Neuronal stem cell (in vitro differentiated cells): ENCODE results near the gene ZCCHC7.

Experiments used
- DNase-seq: peaks from one replicate; pipeline ENCODE4 v3.0.0-alpha.2; 2013; ENCODE audit warnings: low spot score
- H2AFZ ChIP-seq: one replicate; pipeline ENCODE4 v1.6.1; 2013; ENCODE audit warnings: mild to moderate bottlenecking, low read length, inconsistent platforms
- H2AK5ac ChIP-seq: 2 replicates; pipeline ENCODE4 v1.6.1; 2013; ENCODE audit warnings: low read depth, mild to moderate bottlenecking, inconsistent platforms, low read length, moderate library complexity, mixed read lengths
- H2BK120ac ChIP-seq: 2 replicates; pipeline ENCODE4 v1.6.1; 2013; ENCODE audit warnings: low read depth, mild to moderate bottlenecking, inconsistent platforms, low read length, moderate library complexity, mixed read lengths
- H2BK12ac ChIP-seq: one replicate; pipeline ENCODE4 v1.6.1; 2013; ENCODE audit warnings: low read length, inconsistent platforms
- H2BK15ac ChIP-seq: 2 replicates; pipeline ENCODE4 v1.6.1; 2013; ENCODE audit warnings: mild to moderate bottlenecking, low read length, inconsistent platforms, mixed read lengths
- H2BK5ac ChIP-seq: one replicate; pipeline ENCODE4 v1.6.1; 2013; ENCODE audit warnings: inconsistent platforms, mild to moderate bottlenecking, low read length, moderate library complexity
- H3K14ac ChIP-seq: one replicate; pipeline ENCODE4 v1.6.1; 2013; ENCODE audit warnings: low read length, inconsistent platforms
- H3K18ac ChIP-seq: 2 replicates; pipeline ENCODE4 v1.6.1; 2013; ENCODE audit warnings: low read length, inconsistent platforms
- H3K23ac ChIP-seq: 2 replicates; pipeline ENCODE4 v1.6.1; 2013; ENCODE audit warnings: low read depth, mild to moderate bottlenecking, mixed read lengths, low read length, inconsistent platforms; ENCODE audit not compliant: poor library complexity
- H3K27ac ChIP-seq: replicated peaks from 3 replicates; pipeline ENCODE4 v1.5.1; 2013; ENCODE audit warnings: low read length, inconsistent platforms
- H3K27me3 ChIP-seq, 3 experiments: 2 replicates each; pipeline ENCODE4 v1.6.1; 2013; ENCODE audit warnings: low read length in 3 of 3, mild to moderate bottlenecking in 2 of 3, inconsistent platforms in 1 of 3, low read depth in 1 of 3, mixed read lengths in 1 of 3, moderate library complexity in 1 of 3; ENCODE audit not compliant: control insufficient read depth in 3 of 3, insufficient read depth in 3 of 3
- H3K36me3 ChIP-seq, 2 donors: replicated peaks in 1 of 2; 2 replicates each; pipeline ENCODE4 v1.6.1; 2013; ENCODE audit warnings: low read length in 2 of 2; ENCODE audit not compliant: control insufficient read depth in 2 of 2, insufficient read depth in 2 of 2
- H3K4ac ChIP-seq: 2 replicates; pipeline ENCODE4 v1.6.1; 2013; ENCODE audit warnings: inconsistent platforms, mild to moderate bottlenecking, low read length, moderate library complexity
- H3K4me1 ChIP-seq, 2 donors: 1 replicate in 1 of 2; 2 replicates in 1 of 2; pipeline ENCODE4 v1.6.1; 2013; ENCODE audit warnings: low read length in 2 of 2, low read depth in 1 of 2; ENCODE audit not compliant: control insufficient read depth in 2 of 2, insufficient read depth in 1 of 2
- H3K4me2 ChIP-seq: one replicate; pipeline ENCODE4 v1.6.1; 2013; ENCODE audit warnings: mild to moderate bottlenecking, low read length, inconsistent platforms; ENCODE audit not compliant: insufficient read depth, poor library complexity, severe bottlenecking
- H3K4me3 ChIP-seq, 2 donors: 2 replicates each; pipeline ENCODE4 v1.5.1; 2013; ENCODE audit warnings: low read length in 2 of 2, mild to moderate bottlenecking in 2 of 2, inconsistent platforms in 1 of 2, moderate library complexity in 1 of 2
- H3K79me1 ChIP-seq: one replicate; pipeline ENCODE4 v1.6.1; 2013; ENCODE audit warnings: low read depth, mild to moderate bottlenecking, inconsistent platforms, low read length, moderate library complexity
- H3K9ac ChIP-seq: one replicate; pipeline ENCODE4 v1.6.1; 2013; ENCODE audit warnings: mild to moderate bottlenecking, low read depth, low read length, inconsistent platforms; ENCODE audit not compliant: poor library complexity
- H3K9me3 ChIP-seq, 2 donors: replicated peaks in 1 of 2; 2 replicates each; pipeline versions ENCODE3 to v1.6.1; 2013; ENCODE audit warnings: low read length in 2 of 2, mild to moderate bottlenecking in 2 of 2, inconsistent platforms in 1 of 2, low read depth in 1 of 2, mixed read lengths in 1 of 2, moderate library complexity in 1 of 2; ENCODE audit not compliant: control insufficient read depth in 2 of 2, insufficient read depth in 1 of 2
- H4K8ac ChIP-seq: one replicate; pipeline ENCODE4 v1.6.1; 2013; ENCODE audit warnings: low read depth, mild to moderate bottlenecking, inconsistent platforms, low read length, moderate library complexity
- H4K91ac ChIP-seq: one replicate; pipeline ENCODE4 v1.6.1; 2013; ENCODE audit warnings: low read length, low read depth, mild to moderate bottlenecking, inconsistent platforms; ENCODE audit not compliant: poor library complexity
- WGBS, 2 donors: extraction: QIAGEN DNeasy Blood & Tissue Kit; methylation state at CpG; one replicate each; pipeline ENCODE4 v1.1.7; 2013; ENCODE audit warnings: missing lambda C conversion rate in 2 of 2, mixed read lengths in 1 of 2; ENCODE audit not compliant: insufficient read length in 2 of 2, insufficient replicate concordance in 1 of 2; ENCODE audit errors: extremely low coverage in 2 of 2; 5-methylcytosine and 5-hydroxymethylcytosine counted together

ZCCHC7 gene

GRCh38 chr9:37386988-37387387 lies 266.6 kb downstream of the ZCCHC7 start:
- Histone ChIP-seq H3K27ac (no peak overlapping the region), H3K36me3 (no peaks in the 10 kb centered on the region), H3K4me3 (no peak overlapping the region), H2BK120ac (no peak overlapping the region), H3K4me1 (peaks cover 2 to 8% of the 10 kb centered on the region in 2 donors), H3K9ac (no peak overlapping the region), H4K8ac (no peak overlapping the region), H4K91ac (no peak overlapping the region), H2BK12ac (no peak overlapping the region), H3K4me2 (no peak overlapping the region), H3K9me3 (no peaks in the 10 kb centered on the region), H2AK5ac (no peak overlapping the region), H2BK15ac (no peak overlapping the region), H3K4ac (no peak overlapping the region), H3K18ac (no peak overlapping the region), H3K79me1 (no peaks in the 10 kb centered on the region), H3K14ac (no peak overlapping the region), H3K23ac (no peak overlapping the region), H2AFZ (no peak overlapping the region), H3K27me3 (no peaks in the 10 kb centered on the region), H2BK5ac (no peak overlapping the region)
- no peak for DNase-seq
- no CpG with 5 or more reads among the region's 10 CpGs for WGBS, 2 donors

- H3K4ac ChIP-seq = no peak overlapping the region
- no peak overlapping the region for H4K91ac ChIP-seq
- H3K27me3 ChIP-seq = no peaks in the 10 kb centered on the region
- H4K8ac ChIP-seq = no peak overlapping the region
- H3K14ac ChIP-seq = no peak overlapping the region
- no peak overlapping the region for H3K4me2 ChIP-seq
- H2AFZ ChIP-seq = no peak overlapping the region
- no peak overlapping the region for H3K4me3 ChIP-seq
- no peaks in the 10 kb centered on the region for H3K9me3 ChIP-seq
- no peak overlapping the region for H2AK5ac ChIP-seq
- no peak overlapping the region for H2BK15ac ChIP-seq
- WGBS, 2 donors = no CpG with 5 or more reads among the region's 7 CpGs
- no peak overlapping the region for H3K18ac ChIP-seq
- H2BK120ac ChIP-seq = no peak overlapping the region
- no peak overlapping the region for H3K9ac ChIP-seq
- no peak overlapping the region for H3K23ac ChIP-seq
- H3K79me1 ChIP-seq = no peaks in the 10 kb centered on the region
- no peak for DNase-seq
- no peak overlapping the region for H2BK5ac ChIP-seq
- peaks cover 0 to 5% of the 10 kb centered on the region in 2 donors for H3K4me1 ChIP-seq
- no peak overlapping the region for H2BK12ac ChIP-seq
- no peak overlapping the region for H3K27ac ChIP-seq
- no peaks in the 10 kb centered on the region for H3K36me3 ChIP-seq
Measured at GRCh38 chr9:37390759-37391158, 270.4 kb downstream of the ZCCHC7 start.

GRCh38 chr9:37392272-37392671 lies 271.9 kb downstream of the ZCCHC7 start:
- Histone ChIP-seq H3K14ac (no peak overlapping the region), H3K18ac (no peak overlapping the region), H3K4me3 (no peak overlapping the region), H3K9me3 (no peaks in the 10 kb centered on the region), H3K36me3 (no peaks in the 10 kb centered on the region), H4K91ac (no peak overlapping the region), H3K79me1 (no peaks in the 10 kb centered on the region), H3K4ac (no peak overlapping the region), H4K8ac (no peak overlapping the region), H3K23ac (no peak overlapping the region), H3K27me3 (no peaks in the 10 kb centered on the region), H2BK5ac (no peak overlapping the region), H3K4me1 (peaks cover 0 to 5% of the 10 kb centered on the region in 2 donors), H2BK12ac (no peak overlapping the region), H3K4me2 (no peak overlapping the region), H2BK15ac (no peak overlapping the region), H3K27ac (no peak overlapping the region), H2BK120ac (no peak overlapping the region), H2AK5ac (no peak overlapping the region), H3K9ac (no peak overlapping the region), H2AFZ (peak overlapping the region; percentile 12)
- WGBS, 2 donors = no CpG with 5 or more reads among the region's 8 CpGs
- no peak for DNase-seq

GRCh38 chr9:37395229-37395628 lies 274.9 kb downstream of the ZCCHC7 start:
- Histone ChIP-seq H3K36me3 (no peaks in the 10 kb centered on the region), H2BK5ac (no peak overlapping the region), H3K23ac (no peak overlapping the region), H3K27ac (no peak overlapping the region), H3K79me1 (no peaks in the 10 kb centered on the region), H2BK15ac (no peak overlapping the region), H3K18ac (no peak overlapping the region), H4K8ac (no peak overlapping the region), H4K91ac (no peak overlapping the region), H2BK12ac (no peak overlapping the region), H3K4ac (no peak overlapping the region), H2BK120ac (no peak overlapping the region), H3K9ac (no peak overlapping the region), H3K9me3 (no peaks in the 10 kb centered on the region), H3K14ac (no peak overlapping the region), H3K4me2 (no peak overlapping the region), H3K4me3 (no peak overlapping the region), H3K27me3 (no peaks in the 10 kb centered on the region), H2AFZ (no peak overlapping the region), H3K4me1 (peaks cover 0 to 5% of the 10 kb centered on the region in 2 donors), H2AK5ac (no peak overlapping the region)
- DNase-seq = no peak
- WGBS, 2 donors = no CpG with 5 or more reads among the region's 12 CpGs
